OCI-LY7 (cell line): ENCODE results near the gene FRMD1. TPM values are rescaled to one million over a fixed set of nuclear protein-coding genes. Genes with fewer than 3 reads are reported as not detected.

ENCODE experiments used
- BruUV-seq: library from RNA; stranded (reverse); fragments of 400-500 nt; replicated peaks from 2 replicates; lab custom pipeline; 2021; lab: Mats Ljungman, UMichigan
- CTCF ChIA-PET: fragments of 300-600 bp; sonication (Branson Sonifier 250); formaldehyde crosslinking; loops from one replicate; lab custom pipeline; 2022; ENCODE audit warnings: antibody characterized with exemption; ENCODE audit not compliant: unreplicated experiment; lab: Charles Lee
- POLR2A ChIA-PET: fragments of 300-600 bp; sonication (Branson Sonifier 250); formaldehyde crosslinking; loops from one replicate; lab custom pipeline; 2022; ENCODE audit warnings: antibody characterized with exemption; lab: Charles Lee
- DNase-seq: peaks from one replicate; pipeline ENCODE4 v3.0.0-alpha.2; 2015; ENCODE audit warnings: low spot score
- H2AFZ ChIP-seq: fragments of 200-600 bp; sonication (generic), shearing (Covaris generic); 2 replicates; pipeline ENCODE4 v1.6.1; 2014; ENCODE audit warnings: mild to moderate bottlenecking, antibody characterized with exemption, low read length, moderate library complexity
- H3K27ac ChIP-seq: fragments of 200-600 bp; sonication (generic); 2 replicates; pipeline ENCODE4 v1.5.1; 2014; ENCODE audit warnings: mixed run types, low read depth, mild to moderate bottlenecking, moderate library complexity, low read length, inconsistent platforms; ENCODE audit not compliant: poor library complexity, severe bottlenecking
- H3K36me3 ChIP-seq: fragments of 200-600 bp; sonication (generic); 2 replicates; pipeline ENCODE4 v1.6.1; 2014; ENCODE audit warnings: mild to moderate bottlenecking, antibody characterized with exemption, low read length, moderate library complexity, mixed read lengths; ENCODE audit not compliant: insufficient read depth
- H3K4me1 ChIP-seq: fragments of 200-600 bp; sonication (generic); 2 replicates; pipeline ENCODE4 v1.5.1; 2014; ENCODE audit warnings: mild to moderate bottlenecking, low read length; ENCODE audit not compliant: insufficient read depth, poor library complexity, severe bottlenecking
- H3K4me2 ChIP-seq: fragments of 200-600 bp; sonication (generic); 2 replicates; pipeline ENCODE4 v1.6.1; 2014; ENCODE audit warnings: mild to moderate bottlenecking, low read length
- H3K4me3 ChIP-seq: fragments of 200-600 bp; sonication (generic); 2 replicates; pipeline ENCODE4 v1.5.1; 2014; ENCODE audit warnings: mild to moderate bottlenecking, low read depth, low read length; ENCODE audit not compliant: poor library complexity, severe bottlenecking
- H3K79me2 ChIP-seq: fragments of 200-600 bp; sonication (generic); 2 replicates; pipeline ENCODE4 v1.6.1; 2016; ENCODE audit warnings: low read depth, mild to moderate bottlenecking, low read length, moderate library complexity, mixed read lengths; ENCODE audit not compliant: insufficient read depth
- H3K9me2 ChIP-seq: fragments of 200-600 bp; sonication (generic); 2 replicates; pipeline ENCODE4 v1.6.1; 2016; ENCODE audit warnings: mild to moderate bottlenecking, low read length, mixed read lengths; ENCODE audit not compliant: insufficient read depth
- H3K9me3 ChIP-seq: fragments of 200-600 bp; sonication (generic); 2 replicates; pipeline ENCODE4 v1.6.1; 2014; ENCODE audit warnings: mild to moderate bottlenecking, mixed run types, low read length, mixed read lengths
- H4K20me1 ChIP-seq: fragments of 200-600 bp; sonication (generic); 2 replicates; pipeline ENCODE4 v1.6.1; 2014; ENCODE audit warnings: mild to moderate bottlenecking, antibody characterized with exemption, low read length, moderate library complexity, mixed read lengths; ENCODE audit not compliant: insufficient read depth
- EZH2phosphoT487 ChIP-seq: fragments of 200-600 bp; sonication (generic); IDR thresholded peaks from 2 replicates; pipeline ENCODE4 v1.6.1; 2018; ENCODE audit warnings: low read depth, borderline replicate concordance, mild to moderate bottlenecking, mixed run types, antibody characterized with exemption, low read length, moderate library complexity, mixed read lengths
- intact Hi-C: fragments of 100-400 bp; cut with micrococcal nuclease; formaldehyde crosslinking; loops from one replicate; pipeline ENCODE4 v1.10.0; 2022; ENCODE audit not compliant: unreplicated experiment
- total RNA-seq, 2 experiments: library from RNA; depleted of rRNA in 1 of 2; stranded (reverse); fragments of >200 nt in 1 of 2; shearing (Covaris generic) in 1 of 2; gene quantifications; 2 replicates each; pipeline ENCODE4 v1.2.3, GENCODE V29; 2014 to 2022
- TF ChIP-seq, protein P1 (sequence below): fragments of 200-600 bp; sonication (generic); conservative IDR thresholded peaks from 2 replicates; pipeline ENCODE4 v1.5.1; 2014; ENCODE audit warnings: mild to moderate bottlenecking, antibody characterized with exemption, low read length, moderate library complexity, mixed read lengths

Gene FRMD1
- total RNA-seq, 2 experiments from 2014 or later, result not detected

DNA sequence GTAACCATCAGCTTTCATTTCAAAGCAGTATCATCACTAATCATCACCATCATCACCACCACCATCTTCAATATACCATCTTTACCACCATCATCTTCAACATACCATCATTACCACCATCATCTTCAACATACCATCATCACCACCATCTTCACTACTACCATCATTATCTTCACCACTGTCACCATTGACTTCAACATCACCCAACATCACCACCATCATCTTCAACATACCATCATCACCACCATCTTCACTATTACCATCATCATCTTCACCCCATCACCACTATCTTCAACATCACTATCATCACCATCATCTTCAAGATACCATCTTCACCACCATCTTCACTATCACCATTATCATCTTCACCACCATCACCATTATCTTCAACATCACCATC, 40.5 kb upstream of the FRMD1 start:
- H3K79me2 ChIP-seq, result no peaks in the 10 kb centered on the region
- intact Hi-C loops, result no loop called here
- TF ChIP-seq, protein P1, sequence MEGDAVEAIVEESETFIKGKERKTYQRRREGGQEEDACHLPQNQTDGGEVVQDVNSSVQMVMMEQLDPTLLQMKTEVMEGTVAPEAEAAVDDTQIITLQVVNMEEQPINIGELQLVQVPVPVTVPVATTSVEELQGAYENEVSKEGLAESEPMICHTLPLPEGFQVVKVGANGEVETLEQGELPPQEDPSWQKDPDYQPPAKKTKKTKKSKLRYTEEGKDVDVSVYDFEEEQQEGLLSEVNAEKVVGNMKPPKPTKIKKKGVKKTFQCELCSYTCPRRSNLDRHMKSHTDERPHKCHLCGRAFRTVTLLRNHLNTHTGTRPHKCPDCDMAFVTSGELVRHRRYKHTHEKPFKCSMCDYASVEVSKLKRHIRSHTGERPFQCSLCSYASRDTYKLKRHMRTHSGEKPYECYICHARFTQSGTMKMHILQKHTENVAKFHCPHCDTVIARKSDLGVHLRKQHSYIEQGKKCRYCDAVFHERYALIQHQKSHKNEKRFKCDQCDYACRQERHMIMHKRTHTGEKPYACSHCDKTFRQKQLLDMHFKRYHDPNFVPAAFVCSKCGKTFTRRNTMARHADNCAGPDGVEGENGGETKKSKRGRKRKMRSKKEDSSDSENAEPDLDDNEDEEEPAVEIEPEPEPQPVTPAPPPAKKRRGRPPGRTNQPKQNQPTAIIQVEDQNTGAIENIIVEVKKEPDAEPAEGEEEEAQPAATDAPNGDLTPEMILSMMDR, result no peak
- no peak for TF ChIP-seq EZH2phosphoT487

DNA sequence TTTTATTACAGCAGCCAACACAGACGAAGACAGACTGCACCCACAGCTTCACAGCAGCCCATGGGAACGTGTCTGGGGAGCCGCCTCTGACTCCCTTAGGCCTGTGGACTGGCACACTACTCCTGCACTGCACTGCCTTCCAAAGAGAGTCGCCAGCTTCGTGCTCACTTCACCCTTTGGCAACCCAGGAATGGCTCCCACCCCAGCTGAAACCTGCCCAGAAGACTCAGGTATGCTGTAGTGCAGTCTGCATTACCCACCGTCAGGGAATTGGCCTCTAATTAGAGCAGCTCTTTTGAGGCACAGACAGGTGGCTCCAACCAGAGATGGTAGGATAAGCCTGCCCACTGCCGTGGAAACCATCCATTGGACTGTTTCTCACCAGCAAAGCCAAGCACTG, 39.9 kb upstream of the FRMD1 start:
- Histone ChIP-seq H4K20me1 (no peaks in the 10 kb centered on the region), H2AFZ (no peak overlapping the region)

More for the DNA sequence above, 40.5 kb upstream of the FRMD1 start:
- H3K9me3 ChIP-seq, result no peaks in the 10 kb centered on the region
- H2AFZ ChIP-seq, result no peak overlapping the region
- no peaks in the 10 kb centered on the region for H4K20me1 ChIP-seq
- ChIA-PET CTCF (no interaction called here), POLR2A (no interaction called here)
- DNase-seq, result no peak
- no TSS peak for BruUV-seq
- no peak overlapping the region for H3K4me3 ChIP-seq
- H3K4me2 ChIP-seq, result no peak overlapping the region
- H3K4me1 ChIP-seq, result no peaks in the 10 kb centered on the region
- H3K9me2 ChIP-seq, result no peaks in the 10 kb centered on the region
- H3K36me3 ChIP-seq, result no peaks in the 10 kb centered on the region
- H3K27ac ChIP-seq, result no peak overlapping the region

DNA sequence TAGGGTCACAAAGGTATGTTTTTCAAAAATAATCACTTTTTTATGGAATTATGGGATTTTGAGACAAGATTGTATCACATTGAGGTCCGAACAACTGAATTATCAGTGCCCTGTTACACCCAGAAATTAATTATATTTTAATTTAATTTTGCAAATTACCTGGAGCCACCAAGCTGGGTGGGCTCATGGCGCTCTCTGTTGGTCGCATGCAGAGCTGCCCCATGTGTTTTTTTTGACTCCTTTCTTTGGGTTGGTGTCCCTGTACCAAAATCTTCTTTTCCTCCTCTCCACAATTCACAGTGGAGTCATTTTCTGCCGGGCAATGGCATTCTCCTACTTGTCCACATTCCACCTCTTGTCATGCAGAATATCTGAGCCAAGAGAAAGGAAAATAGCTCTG, 38.9 kb upstream of the FRMD1 start:
- no peak overlapping the region for H3K4me3 ChIP-seq
- H3K79me2 ChIP-seq, result no peaks in the 10 kb centered on the region
- TF ChIP-seq, protein P1, result peak; percentile 50
- TF ChIP-seq EZH2phosphoT487, result no peak
- no TSS peak for BruUV-seq
- no peaks in the 10 kb centered on the region for H3K9me3 ChIP-seq
- H3K4me1 ChIP-seq, result no peaks in the 10 kb centered on the region
- H3K36me3 ChIP-seq, result no peaks in the 10 kb centered on the region
- H3K27ac ChIP-seq, result no peak overlapping the region
- no peaks in the 10 kb centered on the region for H4K20me1 ChIP-seq
- ChIA-PET POLR2A (no interaction called here), CTCF (no interaction called here)
- H3K9me2 ChIP-seq, result no peaks in the 10 kb centered on the region
- intact Hi-C loops, result no loop called here
- no peak for DNase-seq
- no peak overlapping the region for H3K4me2 ChIP-seq
- H2AFZ ChIP-seq, result no peak overlapping the region

More for the DNA sequence above, 39.9 kb upstream of the FRMD1 start:
- POLR2A ChIA-PET, result no interaction called here
- Histone ChIP-seq H3K9me2 (no peaks in the 10 kb centered on the region), H3K9me3 (no peaks in the 10 kb centered on the region), H3K4me3 (no peak overlapping the region), H3K36me3 (no peaks in the 10 kb centered on the region), H3K27ac (no peak overlapping the region), H3K79me2 (no peaks in the 10 kb centered on the region), H3K4me1 (no peaks in the 10 kb centered on the region), H3K4me2 (no peak overlapping the region)
- CTCF ChIA-PET, result no interaction called here
- BruUV-seq, result no TSS peak
- DNase-seq, result no peak
- TF ChIP-seq, protein P1, result no peak
- no peak for TF ChIP-seq EZH2phosphoT487
- intact Hi-C loops, result no loop called here
